HG02852 (cell line): ENCODE data around the gene SND1.

Source experiments
- ATAC-seq: cut with Tn5 transposase; IDR thresholded peaks from one replicate; pipeline ENCODE4 v1.9.1; 2021; ENCODE audit warnings: mild to moderate bottlenecking, moderate library complexity; ENCODE audit not compliant: unreplicated experiment

The SND1 gene

GRCh38 chr7:127920787-127921438, 268.9 kb downstream of the SND1 start:
- ATAC-seq: no peak

DNA sequence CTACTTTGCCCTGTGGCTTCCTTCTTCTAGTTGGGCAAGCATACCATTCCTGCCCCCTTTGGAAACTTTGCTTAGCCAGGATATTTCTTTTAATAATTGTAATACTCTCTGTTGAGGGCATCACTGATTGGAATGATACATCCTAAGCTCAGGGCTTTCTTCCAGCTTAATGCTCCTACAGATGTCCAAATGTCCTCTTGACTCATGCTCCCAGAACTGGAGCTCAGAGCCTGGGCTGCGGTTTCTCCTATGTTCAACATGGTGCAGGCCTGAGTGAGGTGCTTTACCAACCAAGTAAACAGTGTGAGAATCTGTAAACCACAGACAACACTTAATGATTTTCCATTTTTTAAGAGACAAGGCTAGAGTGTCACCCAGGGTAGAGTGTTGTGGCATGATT, 270.7 kb downstream of the SND1 start:
- no peak for ATAC-seq

GRCh38 chr7:127924874-127925273, 272.9 kb downstream of the SND1 start:
- ATAC-seq: no peak

- ATAC-seq: peak; percentile 6
These were observed 275.3 kb downstream of the SND1 start for GRCh38 chr7:127927348-127927696.

GRCh38 chr7:127928222-127928621, 276.2 kb downstream of the SND1 start:
- no peak for ATAC-seq

GRCh38 chr7:127928852-127929251, 276.9 kb downstream of the SND1 start:
- ATAC-seq: peak; percentile 28

DNA sequence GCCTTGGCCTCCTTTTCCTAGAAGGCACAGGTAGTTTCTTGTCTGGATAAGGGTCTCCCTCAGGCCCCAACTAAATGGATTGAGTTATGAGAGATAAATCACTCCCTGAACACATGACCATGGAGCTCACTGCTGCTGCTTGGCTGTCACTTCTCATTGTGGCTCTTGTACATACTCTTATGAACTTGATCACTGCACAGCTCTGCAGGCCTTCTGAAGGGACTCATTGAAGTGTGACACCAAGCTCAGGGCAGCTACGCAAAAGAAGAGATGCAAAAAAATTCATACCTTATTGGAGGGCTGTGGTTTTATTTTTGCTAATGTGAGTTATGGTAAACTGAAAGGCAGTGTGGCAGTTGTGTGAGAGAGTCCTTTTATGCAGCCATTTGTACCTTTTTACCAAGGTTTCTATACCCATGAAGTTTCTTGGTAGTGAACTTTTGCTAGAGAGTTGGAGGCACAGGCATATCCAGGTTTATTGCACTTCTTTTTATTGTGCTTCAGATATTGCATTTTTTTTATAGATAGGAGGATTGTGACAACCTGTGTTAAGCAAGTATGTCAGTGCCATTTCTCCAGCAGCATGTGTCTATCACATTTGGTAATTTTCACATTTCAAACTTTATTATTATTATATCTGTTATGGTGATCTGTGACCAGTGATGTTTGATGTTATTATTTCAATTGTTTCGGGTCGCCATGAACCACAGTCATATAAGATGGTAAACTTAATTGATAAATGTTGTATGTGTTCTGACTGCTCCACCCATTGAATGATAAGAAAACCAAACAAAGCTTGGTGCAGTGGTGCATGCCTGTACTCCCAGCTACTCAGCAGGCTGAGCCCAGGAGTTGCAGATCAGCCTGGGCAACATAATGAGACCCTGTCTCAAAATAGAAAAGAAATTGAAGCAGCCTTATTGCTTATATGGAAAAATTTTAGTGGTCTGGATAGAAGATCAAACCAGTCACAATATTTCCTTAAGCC, 278.6 kb downstream of the SND1 start:
- ATAC-seq: peak; percentile 46

GRCh38 chr7:127932076-127932475, 280.1 kb downstream of the SND1 start:
- ATAC-seq: no peak

DNA sequence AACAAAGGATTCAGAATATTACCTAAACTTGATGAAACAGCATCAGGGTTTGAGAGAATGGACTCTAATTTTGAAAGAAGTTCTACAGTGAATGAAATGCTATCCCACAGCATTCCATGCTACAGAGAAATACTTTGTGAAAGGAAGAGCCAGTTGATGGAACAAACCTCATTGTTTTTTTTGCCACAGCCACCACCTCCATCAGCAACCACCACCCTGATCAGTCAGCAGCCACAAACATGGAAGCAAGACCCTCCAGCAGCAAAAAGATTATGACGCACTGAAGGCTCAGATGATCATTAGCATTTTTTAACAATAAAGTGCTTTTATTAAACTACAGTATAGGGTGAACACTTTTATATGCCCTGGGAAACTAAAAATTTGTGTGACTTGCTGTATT, 280.5 kb downstream of the SND1 start:
- ATAC-seq: no peak

DNA sequence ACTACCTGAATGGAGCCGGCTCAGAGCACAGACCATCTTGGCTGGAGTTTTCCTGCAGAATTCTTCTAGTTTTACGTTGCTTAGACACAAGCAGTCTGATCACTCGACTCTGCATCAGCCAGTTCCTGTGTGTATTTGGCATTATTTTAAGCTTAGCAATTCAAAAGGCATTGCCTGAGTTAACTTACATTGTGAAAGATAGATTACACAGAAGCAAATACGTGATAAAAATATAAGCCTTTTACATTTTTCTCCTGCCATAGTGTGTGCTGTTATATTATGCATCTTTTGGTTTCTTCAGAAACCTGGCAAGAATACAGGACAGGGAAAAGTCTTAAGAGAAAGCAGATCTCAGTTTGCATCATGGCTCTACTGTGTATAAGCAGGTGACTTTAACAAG, 281.2 kb downstream of the SND1 start:
- ATAC-seq: no peak

GRCh38 chr7:127934711-127935110, 282.7 kb downstream of the SND1 start:
- ATAC-seq: no peak

DNA sequence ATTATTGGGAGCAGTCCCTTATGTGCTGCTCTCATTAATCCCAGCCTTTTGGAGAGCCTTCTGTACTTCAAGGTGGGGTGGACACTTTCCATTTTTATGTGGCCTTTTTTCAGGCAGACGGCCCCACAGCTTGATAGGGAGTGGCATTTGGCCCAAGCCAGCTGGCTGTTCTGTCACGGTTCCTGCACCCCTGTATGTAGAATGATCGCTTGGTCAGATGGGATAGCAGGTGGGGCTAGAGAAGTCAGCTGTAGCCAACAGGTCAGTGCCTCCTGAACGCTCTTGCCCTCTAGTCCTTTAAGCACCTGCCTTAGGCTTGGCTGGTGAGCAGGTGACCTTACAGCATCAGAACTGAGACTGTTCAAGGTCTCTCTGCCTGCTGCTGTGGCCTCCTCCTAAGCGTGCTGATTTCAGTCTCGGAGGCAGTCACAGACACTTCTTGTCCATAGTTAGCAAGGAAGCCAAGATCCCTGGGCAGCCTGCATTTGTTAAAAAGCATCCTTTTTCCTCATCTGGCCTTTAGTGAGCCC, 283.9 kb downstream of the SND1 start:
- no peak for ATAC-seq

GRCh38 chr7:127937066-127937680, 285.2 kb downstream of the SND1 start:
- no peak for ATAC-seq

- no peak for ATAC-seq
These were observed 286.6 kb downstream of the SND1 start for GRCh38 chr7:127938588-127938987.

DNA sequence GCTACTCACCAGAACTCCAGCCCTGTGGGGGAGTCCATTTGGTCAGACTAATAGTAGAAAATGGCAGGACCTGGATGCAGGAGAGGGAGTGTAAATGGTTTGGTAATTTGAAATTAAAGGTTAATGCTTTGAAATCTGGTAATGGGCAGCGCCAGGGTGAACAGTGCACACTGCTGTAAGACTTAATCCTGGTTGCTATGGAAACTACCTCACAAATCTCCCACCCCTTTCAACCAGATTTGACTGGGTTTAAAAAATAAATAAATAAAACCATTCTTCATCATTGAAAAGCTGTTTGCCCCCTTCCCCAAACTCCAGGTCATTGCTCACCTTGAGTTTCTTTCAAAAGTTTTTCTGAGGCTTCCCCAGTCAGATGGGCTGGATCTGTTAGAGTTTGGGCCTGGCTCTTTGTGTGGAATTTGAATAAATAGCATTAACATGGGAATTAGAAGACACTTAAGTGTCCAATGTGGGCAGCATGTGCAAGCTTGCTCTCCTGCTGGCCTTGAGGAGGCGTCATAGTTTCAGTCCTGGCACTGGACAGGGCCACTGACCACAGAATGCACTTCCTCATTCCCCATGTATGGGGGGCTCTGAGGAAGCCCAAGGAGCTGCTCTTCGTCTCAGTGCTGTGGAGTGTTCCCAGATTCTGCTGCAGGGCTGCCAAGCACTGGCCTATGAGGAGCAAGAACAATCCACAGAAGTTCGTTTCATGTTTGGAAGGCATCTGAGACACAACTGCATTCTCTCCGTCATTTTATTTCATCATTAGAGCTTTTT, 288.6 kb downstream of the SND1 start:
- ATAC-seq: no peak

DNA sequence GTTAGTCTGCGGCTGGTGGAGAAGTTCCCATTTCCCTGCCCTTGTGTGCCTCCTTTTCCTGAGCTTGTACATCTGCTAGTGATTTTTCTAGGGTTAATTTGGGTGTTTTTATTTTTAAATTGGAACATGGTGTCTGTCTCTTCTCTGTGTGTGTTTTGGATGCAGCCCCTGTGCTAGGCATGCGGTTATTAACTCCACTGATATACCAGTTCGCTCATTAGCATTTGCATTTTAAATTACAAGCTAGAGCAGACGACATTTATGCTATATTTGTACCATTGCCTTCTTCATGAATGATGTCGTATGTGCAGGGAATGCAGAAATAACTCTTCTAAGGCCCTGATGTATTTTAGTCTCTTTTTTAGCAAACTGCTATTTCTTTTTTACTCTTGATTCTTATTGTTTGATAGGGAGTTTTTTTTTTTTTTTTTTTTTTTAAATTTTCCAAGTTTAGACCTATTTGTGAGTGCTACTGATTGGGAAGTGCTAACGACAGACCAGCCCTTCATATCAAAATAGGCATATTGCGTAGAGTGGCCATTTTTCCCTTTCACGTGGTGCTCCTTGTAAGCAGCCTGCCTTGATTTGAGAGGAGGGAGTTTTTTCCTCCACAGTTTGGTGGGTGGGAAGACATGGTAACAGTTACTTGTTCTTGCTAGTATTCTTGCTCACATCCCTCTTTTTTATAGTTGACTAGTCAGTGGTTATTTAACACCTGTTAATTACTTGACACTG, 289.6 kb downstream of the SND1 start:
- ATAC-seq: no peak

- no peak for ATAC-seq
These were observed 291.8 kb downstream of the SND1 start for GRCh38 chr7:127943541-127944521.

DNA sequence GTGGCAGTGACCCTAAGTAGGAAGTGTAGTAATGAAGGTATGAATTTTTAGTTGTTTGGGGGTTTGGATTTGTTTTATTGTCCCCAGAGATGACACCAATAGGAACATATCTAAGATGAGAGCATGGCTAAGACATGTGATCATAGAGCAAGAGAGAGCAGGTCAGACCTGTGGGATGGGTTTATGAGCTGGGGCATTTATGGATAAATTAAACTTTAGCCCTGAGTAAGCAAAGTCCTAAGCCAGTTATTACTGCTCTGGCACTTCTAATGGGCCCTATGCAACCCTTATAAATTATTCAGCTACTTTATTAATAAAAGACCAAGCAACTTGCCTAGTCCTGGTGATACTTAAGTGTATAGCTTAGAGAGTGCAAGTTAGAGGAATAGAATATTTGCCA, 294.1 kb downstream of the SND1 start:
- no peak for ATAC-seq

DNA sequence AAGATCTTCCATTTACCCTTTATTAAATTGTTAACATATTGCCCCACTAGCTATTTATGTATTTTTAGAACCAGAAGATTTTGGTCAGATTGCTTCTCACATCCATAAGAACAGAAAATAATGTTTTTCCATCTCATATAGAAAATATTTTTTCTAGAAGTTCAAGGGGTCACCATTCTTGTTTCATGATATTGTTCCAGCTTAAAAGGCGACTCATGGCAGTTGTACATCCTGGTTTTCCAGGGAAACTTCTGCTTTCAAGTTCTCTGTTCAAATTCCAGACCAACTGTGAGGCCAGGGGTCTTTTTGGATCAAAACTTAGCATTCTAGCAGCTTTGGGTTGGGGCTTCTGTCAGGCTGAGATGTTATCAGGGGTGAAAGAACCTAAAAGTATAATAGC, 294.9 kb downstream of the SND1 start:
- no peak for ATAC-seq
